ENCODE data around the gene CORO2A. TPM values are rescaled to one million over a fixed set of nuclear protein-coding genes. Genes with fewer than 3 reads are reported as not detected.

Gene CORO2A
- total and polyA plus RNA-seq, 10 of the 15 experiments (the other 5 are each of a cell fraction or from before 2014, with no cell fraction given), result 1.0 to 5.3 (median 3.5) TPM

DNA sequence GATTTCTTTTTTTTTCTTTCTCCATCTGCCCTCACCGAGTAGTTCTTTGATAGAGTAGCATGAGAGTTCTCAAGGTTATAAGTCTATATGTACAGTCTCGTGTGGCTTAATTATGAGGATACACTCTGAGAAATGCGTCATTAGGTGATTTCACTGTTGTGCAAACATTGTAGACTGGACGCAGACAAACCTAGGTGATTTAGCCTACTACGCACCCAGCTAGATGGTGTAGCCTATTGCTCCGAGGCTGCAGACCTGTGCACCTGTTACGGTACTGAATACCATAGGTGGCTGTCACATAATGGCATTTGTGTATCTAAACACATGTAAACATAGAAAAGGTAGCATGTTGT, 26.9 kb upstream of the CORO2A start (continued):
- TF ChIP-seq EED (IDR thresholded peaks at IDR 0.05; ENCODE audit: low read depth), result no peak

DNA sequence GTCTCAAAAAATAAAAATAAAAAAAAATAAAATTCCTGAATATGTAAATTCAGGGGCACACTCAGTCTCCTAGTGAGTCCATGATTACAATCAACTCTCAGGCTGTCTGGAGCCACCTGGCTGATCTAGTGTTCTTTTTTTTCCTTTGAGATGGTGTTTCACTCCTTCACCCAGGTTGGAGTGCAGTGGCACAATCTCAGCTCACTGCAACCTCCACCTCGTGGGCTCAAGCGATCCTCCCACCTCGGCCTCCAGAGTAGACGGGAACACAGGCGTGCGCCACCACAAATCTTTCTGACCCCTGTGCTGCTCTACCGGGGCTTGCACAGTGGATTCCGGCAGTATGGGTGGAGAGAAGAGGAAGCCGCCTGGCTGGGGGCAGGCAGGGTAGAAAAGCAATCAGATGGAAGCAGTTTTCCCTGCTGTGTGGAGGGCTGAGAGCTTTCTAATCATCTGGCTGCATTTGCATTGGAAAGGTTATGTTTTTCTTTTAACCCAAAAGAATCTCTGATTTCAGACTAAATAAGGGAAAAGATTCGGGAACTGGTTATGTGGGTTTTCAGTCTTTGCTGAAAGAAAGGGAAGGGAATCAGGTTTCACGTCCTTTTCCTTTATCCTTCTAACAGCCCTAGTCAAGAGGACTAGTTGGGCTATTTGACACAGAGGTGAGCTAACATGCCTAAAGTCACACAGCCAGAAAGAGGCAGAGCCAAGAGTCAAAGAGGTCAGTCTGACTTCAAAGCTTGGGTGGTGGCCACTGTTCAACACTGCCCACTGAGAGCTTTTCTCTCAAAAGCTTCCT, 26.3 kb upstream of the CORO2A start:
- Histone ChIP-seq H2AFZ (ENCODE audit: control insufficient read depth, low read depth, low read length) (no peak overlapping the region), H4K20me1 (ENCODE audit: control insufficient read depth, insufficient read depth) (no peaks in the 10 kb centered on the region), H3K36me3 (ENCODE audit: control insufficient read depth in 2 of 2, insufficient read depth in 2 of 2, low read length in 1 of 2) (no peaks in the 10 kb centered on the region), H3K9ac (ENCODE audit: control insufficient read depth, insufficient read depth, low read length) (no peak overlapping the region), H3K4me2 (ENCODE audit: control insufficient read depth, insufficient read depth) (no peak overlapping the region), H3K27ac (ENCODE audit: control insufficient read depth, insufficient read depth) (no peak overlapping the region), H3K79me2 (ENCODE audit: control insufficient read depth, insufficient read depth, low read length) (no peaks in the 10 kb centered on the region), H3K9me3 (replicated peaks; ENCODE audit: control insufficient read depth, insufficient read depth, low read length) (no peaks in the 10 kb centered on the region), H3K27me3 (replicated peaks in 1 of 2; ENCODE audit: control insufficient read depth in 2 of 2, insufficient read depth in 2 of 2, low read length in 1 of 2) (no peaks in the 10 kb centered on the region), H3K4me1 (ENCODE audit: control insufficient read depth, insufficient read depth, low read length) (no peaks in the 10 kb centered on the region), H3K4me3 (no peak overlapping the region)
- DNase-seq (ENCODE audit: low read depth, low spot score), result no peak
- CTCF ChIA-PET, result interaction anchor here (1.1 to 1.3 kb wide), 2 partner anchors 11 to 100 kb away, joined by 4 read pairs; partner anchors contain the start of gene TRIM14
- no peak for FAIRE-seq
- BruUV-seq (replicated peaks), result no TSS peak
- POLR2A ChIA-PET, result no interaction called here
- RAD21 ChIA-PET (ENCODE audit: unreplicated experiment), result no interaction called here
- intact Hi-C loops (cut with micrococcal nuclease; ENCODE audit: unreplicated experiment) (no loop called here), in situ Hi-C loops (cut with MboI) (no loop called here)
- WGBS (ENCODE audit: insufficient coverage, insufficient replicate concordance, low lambda C conversion rate, missing lambda C conversion rate), result 82% methylated on average over 11 of the region's 11 CpGs
- SMC1A ChIA-PET (ENCODE audit: uncharacterized antibody, unreplicated experiment), result no interaction called here
- ATAC-seq, result no peak
- TF ChIP-seq NFIC (IDR thresholded peaks at IDR 0.05; ENCODE audit: low read depth, low read length) (no peak), YBX1 (IDR thresholded peaks at IDR 0.05) (no peak), NFYB (IDR thresholded peaks at IDR 0.05; ENCODE audit: insufficient read depth, low read depth, low read length) (no peak), MTA3 (IDR thresholded peaks at IDR 0.05; ENCODE audit: borderline replicate concordance, low read length) (no peak), POLR2A (IDR thresholded peaks at IDR 0.05; ENCODE audit: low read depth, low read length) (no peak), EGR1 (IDR thresholded peaks at IDR 0.05; ENCODE audit: borderline replicate concordance in 1 of 2, low read depth in 2 of 2, low read length in 2 of 2) (no peak), SP1 (IDR thresholded peaks at IDR 0.05; ENCODE audit: low read depth, low read length) (no peak), ZNF24 (IDR thresholded peaks at IDR 0.05) (no peak), RCOR1 (conservative IDR thresholded peaks at IDR 0.05; ENCODE audit: low read depth, low read length) (no peak), IKZF1 (conservative IDR thresholded peaks at IDR 0.05) (no peak), POLR2AphosphoS2 (IDR thresholded peaks at IDR 0.05; ENCODE audit: low read depth, low read length) (no peak)
- TF ChIP-seq, protein P1, sequence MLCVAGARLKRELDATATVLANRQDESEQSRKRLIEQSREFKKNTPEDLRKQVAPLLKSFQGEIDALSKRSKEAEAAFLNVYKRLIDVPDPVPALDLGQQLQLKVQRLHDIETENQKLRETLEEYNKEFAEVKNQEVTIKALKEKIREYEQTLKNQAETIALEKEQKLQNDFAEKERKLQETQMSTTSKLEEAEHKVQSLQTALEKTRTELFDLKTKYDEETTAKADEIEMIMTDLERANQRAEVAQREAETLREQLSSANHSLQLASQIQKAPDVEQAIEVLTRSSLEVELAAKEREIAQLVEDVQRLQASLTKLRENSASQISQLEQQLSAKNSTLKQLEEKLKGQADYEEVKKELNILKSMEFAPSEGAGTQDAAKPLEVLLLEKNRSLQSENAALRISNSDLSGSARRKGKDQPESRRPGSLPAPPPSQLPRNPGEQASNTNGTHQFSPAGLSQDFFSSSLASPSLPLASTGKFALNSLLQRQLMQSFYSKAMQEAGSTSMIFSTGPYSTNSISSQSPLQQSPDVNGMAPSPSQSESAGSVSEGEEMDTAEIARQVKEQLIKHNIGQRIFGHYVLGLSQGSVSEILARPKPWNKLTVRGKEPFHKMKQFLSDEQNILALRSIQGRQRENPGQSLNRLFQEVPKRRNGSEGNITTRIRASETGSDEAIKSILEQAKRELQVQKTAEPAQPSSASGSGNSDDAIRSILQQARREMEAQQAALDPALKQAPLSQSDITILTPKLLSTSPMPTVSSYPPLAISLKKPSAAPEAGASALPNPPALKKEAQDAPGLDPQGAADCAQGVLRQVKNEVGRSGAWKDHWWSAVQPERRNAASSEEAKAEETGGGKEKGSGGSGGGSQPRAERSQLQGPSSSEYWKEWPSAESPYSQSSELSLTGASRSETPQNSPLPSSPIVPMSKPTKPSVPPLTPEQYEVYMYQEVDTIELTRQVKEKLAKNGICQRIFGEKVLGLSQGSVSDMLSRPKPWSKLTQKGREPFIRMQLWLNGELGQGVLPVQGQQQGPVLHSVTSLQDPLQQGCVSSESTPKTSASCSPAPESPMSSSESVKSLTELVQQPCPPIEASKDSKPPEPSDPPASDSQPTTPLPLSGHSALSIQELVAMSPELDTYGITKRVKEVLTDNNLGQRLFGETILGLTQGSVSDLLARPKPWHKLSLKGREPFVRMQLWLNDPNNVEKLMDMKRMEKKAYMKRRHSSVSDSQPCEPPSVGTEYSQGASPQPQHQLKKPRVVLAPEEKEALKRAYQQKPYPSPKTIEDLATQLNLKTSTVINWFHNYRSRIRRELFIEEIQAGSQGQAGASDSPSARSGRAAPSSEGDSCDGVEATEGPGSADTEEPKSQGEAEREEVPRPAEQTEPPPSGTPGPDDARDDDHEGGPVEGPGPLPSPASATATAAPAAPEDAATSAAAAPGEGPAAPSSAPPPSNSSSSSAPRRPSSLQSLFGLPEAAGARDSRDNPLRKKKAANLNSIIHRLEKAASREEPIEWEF (IDR thresholded peaks at IDR 0.05; ENCODE audit: insufficient replicate concordance, low read depth, low read length), result no peak
- TF ChIP-seq, protein P2, sequence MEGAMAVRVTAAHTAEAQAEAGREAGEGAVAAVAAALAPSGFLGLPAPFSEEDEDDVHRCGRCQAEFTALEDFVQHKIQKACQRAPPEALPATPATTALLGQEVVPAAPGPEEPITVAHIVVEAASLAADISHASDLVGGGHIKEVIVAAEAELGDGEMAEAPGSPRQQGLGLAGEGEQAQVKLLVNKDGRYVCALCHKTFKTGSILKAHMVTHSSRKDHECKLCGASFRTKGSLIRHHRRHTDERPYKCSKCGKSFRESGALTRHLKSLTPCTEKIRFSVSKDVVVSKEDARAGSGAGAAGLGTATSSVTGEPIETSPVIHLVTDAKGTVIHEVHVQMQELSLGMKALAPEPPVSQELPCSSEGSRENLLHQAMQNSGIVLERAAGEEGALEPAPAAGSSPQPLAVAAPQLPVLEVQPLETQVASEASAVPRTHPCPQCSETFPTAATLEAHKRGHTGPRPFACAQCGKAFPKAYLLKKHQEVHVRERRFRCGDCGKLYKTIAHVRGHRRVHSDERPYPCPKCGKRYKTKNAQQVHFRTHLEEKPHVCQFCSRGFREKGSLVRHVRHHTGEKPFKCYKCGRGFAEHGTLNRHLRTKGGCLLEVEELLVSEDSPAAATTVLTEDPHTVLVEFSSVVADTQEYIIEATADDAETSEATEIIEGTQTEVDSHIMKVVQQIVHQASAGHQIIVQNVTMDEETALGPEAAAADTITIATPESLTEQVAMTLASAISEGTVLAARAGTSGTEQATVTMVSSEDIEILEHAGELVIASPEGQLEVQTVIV (IDR thresholded peaks at IDR 0.05; ENCODE audit: borderline replicate concordance, partially characterized antibody), result no peak
- TF ChIP-seq, protein P3, sequence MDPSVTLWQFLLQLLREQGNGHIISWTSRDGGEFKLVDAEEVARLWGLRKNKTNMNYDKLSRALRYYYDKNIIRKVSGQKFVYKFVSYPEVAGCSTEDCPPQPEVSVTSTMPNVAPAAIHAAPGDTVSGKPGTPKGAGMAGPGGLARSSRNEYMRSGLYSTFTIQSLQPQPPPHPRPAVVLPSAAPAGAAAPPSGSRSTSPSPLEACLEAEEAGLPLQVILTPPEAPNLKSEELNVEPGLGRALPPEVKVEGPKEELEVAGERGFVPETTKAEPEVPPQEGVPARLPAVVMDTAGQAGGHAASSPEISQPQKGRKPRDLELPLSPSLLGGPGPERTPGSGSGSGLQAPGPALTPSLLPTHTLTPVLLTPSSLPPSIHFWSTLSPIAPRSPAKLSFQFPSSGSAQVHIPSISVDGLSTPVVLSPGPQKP (IDR thresholded peaks at IDR 0.05; ENCODE audit: low read depth, low read length), result no peak
